ENCODE data around the gene DSE.

DSE gene

DNA sequence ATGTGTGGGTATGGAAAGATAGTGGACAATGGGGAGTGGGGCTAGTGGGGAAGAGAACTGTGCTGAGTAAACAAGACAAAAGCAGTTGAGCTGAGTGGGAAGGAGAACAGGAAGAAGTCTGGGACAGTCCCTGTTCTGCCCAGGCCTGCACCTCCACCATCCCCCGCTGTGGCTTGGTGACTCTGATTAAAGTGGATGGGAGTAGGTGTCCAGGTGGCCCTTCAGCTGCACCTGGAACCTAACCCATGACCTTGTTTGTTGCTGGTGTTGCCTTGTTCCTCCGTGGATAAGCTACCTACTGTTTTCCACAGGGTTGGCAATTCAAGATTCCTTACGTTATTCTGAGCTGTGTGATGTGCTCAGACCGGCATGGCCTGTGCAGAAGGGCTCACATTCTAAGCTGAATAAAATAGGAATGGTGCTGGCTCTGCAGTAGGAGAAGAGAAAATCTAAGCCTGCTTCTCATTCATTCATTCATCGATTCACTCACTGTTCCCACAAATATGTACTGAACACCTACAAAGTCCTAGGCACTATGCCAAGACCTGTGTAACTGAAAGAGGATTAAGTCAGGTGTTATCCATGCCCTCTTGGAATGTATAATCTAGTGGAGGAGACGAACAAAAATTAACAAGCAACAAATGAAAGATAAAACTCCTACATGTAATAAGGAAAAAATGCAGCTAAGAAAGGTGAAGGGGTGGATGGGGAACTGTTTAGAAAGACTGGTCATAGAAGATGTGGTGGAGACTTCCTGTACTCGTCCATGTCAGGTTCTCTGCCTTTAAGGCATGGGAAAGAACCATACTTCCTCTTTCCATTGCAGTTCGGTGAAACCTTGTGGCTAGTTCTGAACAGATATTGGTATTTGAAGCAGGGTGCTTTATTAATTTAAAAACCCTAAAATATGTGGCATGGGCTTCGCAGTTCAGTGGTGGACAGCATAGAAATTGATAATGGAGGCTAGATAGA lies 80.3 kb downstream of the DSE start:
- DNase-seq, result no peak

DNA sequence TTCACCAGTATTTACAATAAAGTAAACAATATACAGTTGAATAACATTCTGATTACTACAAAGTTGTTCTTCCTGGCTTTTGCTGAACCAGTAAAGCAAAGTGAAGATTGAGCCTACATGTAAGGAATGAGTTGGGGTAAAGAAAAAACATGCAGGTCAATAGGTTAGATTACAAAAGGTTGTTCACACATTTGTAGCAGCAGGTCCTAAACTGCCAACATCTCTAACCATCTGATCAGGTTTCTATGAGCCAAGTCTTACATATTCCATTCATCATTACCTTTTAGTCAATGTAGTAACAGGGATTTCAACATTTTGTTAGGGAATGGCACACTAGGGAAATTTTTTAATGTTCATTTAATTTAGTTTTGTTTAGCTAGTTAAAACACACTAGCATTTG lies 81.2 kb downstream of the DSE start:
- no peak for DNase-seq

DNA sequence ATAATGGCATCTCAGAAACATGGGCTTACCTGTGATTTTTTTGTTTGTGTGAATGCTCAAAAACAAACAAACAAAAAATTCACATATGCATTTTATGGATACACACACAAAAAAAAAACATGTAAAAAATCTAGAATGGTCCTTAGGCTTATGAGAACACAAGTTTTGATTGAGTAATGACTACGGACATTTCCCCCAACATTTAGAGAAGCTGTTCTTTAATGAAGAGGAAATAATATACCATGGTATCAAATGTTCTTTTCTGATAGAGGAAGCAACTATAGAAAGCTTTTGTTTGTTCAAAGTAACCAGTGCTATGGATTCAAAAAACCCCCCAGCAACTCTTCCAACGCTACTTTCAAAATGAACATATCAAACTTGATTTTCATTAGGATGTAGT lies 81.8 kb downstream of the DSE start:
- DNase-seq, result no peak

DNA sequence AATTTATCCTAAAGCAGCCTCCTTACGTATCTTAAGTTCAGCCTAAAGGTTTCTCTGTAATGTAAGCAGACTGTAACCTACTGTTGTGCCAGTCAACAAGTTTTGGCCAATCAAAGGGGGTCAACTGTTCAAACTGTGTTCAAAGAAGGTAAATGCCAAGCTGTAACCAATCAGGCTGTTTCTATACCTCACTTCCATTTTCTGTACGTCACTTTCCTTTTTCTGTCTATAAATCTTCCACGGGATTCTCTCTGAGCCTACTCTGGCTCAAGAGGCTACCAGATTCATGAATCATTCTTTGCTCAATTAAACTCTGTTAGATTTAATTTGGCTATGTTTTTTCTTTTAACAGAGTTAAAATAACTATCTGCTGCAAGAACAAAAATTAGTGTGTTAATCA lies 85.4 kb downstream of the DSE start:
- no peak for DNase-seq

DNA sequence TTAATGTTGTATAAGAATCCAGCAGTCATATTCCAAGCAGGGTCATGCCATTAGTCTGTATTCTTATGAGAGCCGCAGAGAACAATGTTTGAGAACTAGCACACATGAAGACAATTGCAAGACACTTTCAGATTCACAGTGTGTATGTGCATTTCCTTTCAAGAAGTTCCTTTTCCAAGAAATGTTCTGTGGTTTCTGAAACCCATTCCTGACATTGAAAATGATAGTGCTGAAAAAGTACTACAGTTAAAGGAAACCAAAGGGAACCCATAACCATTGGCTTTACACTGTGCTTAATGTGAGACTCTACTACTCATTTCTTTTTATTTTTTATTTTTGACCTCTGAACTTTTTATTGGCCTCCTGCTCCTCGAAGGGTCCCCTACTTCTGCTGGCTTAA lies 86.2 kb downstream of the DSE start:
- no peak for DNase-seq

DNA sequence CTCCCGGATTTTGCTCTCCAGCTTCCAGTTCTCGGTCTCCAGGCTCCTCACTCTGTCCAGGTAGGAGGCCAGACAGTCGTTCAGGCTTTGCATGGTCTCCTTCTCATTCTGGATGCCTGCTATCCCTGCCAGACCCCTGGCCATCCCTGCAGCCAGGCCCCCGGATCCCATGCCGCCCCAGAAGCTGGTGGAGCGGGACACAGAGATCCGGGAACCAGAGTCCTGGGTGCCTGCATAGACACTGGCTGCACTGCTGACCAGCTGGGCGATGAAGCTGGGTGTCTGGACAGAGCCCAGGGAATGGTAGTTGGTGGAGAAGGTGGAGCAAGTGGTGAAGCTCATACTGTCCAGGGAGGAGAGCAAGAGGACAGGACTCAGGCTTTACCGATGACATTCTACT lies 87.5 kb downstream of the DSE start:
- no peak for DNase-seq

DNA sequence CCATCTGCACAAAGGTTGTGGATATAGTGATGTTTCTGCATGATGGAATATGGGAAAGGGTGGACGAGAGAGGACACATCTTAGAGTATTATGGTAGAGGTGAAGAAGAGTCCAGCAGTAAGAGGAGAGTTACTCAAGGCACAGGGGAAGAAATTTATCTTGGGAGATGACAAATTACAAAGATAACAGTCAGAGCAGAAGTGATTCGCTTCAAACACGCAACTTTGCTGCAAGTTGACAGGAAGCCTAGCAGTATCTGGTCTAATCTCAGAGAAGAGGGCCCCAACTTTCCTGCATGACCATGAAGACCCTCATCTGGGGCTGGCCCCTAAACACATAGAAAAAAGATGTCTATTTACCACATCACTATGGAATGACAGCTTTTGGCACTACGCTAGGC lies 89.2 kb downstream of the DSE start:
- DNase-seq, result no peak

DNA sequence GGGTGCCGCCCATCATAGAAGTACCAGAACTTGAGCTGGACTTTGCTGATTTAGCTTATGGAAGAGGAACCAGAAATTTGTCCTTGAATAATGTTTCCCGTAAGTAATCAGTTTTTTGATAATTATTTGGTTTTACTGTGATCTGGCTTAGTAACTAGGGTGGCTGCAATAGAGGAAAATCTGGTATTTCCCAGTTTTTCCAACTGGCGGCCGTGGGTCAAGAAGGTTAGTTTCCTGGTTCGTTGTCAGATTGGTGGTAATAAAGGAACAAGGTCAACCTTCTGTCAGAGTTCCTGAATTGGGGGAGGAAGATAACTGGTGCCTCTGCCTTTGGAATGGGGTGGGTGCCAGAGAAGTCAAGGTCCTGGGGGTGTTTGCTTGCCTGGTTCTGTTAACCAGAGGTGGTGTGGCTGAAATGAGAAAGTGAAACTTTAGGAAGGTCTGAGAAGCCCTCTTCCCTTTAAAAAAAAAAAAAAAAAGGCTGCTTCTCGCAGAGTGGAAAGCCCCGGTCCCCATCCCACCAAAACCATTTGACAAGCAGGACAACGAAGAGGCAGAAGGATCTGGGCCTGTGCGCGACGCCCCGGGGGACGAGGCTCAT lies 90.7 kb downstream of the DSE start, which contains the start of gene CALHM6:
CALHM6 (plus strand) TSS at position 45 of the 601 bp plus-strand sequence; CDS start at position 600, 555 bp downstream.
- no peak for DNase-seq

DNA sequence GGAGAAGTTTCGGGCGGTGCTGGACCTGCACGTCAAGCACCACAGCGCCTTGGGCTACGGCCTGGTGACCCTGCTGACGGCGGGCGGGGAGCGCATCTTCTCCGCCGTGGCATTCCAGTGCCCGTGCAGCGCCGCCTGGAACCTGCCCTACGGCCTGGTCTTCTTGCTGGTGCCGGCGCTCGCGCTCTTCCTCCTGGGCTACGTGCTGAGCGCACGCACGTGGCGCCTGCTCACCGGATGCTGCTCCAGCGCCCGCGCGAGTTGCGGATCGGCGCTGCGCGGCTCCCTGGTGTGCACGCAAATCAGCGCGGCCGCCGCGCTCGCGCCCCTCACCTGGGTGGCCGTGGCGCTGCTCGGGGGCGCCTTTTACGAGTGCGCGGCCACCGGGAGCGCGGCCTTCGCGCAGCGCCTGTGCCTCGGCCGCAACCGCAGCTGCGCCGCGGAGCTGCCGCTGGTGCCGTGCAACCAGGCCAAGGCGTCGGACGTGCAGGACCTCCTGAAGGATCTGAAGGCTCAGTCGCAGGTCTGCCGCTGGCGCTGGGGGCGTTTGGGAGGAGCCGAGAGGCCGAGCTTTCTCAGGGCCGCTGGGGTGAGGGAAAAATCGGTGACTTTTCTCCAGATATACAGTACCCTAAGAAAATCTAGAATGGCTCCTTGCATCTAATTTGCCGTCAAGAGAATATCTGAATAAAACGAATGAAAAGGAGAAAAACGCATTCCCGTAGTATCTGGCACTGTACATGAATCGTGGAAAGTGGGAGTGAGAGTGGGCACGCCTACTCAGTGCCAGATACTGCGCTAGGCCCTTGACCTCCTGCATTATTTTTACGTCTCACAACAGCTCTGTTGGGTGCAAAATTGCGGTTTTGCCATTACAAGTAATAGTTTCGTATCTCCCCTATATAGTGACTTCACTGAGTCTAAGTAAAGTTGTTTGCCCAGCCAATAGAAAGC lies 91.5 kb downstream of the DSE start:
- DNase-seq, result peak; percentile 23

DNA sequence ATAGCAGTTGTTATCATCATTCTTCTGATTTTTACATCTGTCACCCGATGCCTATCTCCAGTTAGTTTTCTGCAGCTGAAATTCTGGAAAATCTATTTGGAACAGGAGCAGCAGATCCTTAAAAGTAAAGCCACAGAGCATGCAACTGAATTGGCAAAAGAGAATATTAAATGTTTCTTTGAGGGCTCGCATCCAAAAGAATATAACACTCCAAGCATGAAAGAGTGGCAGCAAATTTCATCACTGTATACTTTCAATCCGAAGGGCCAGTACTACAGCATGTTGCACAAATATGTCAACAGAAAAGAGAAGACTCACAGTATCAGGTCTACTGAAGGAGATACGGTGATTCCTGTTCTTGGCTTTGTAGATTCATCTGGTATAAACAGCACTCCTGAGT lies 92.6 kb downstream of the DSE start:
- no peak for DNase-seq

DNA sequence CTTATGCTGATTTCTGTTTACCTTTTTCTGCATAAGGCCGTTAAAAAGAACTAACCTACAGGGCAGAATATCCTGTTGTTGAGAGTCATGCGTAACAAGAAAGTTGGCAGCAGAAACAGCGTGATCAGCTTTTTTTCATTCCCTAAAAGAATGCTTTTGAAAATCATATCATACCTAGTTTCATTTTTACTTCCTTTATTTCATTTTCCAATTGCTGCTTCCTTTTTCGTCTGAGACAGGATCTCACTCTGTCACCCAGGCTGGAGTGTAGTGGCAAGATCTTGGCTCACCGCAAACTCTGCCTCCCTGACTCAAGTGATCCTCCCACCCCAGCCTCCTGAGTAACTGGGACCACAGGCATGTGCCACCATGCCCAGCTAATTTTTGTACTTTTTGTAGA lies 94.5 kb downstream of the DSE start:
- no peak for DNase-seq

DNA sequence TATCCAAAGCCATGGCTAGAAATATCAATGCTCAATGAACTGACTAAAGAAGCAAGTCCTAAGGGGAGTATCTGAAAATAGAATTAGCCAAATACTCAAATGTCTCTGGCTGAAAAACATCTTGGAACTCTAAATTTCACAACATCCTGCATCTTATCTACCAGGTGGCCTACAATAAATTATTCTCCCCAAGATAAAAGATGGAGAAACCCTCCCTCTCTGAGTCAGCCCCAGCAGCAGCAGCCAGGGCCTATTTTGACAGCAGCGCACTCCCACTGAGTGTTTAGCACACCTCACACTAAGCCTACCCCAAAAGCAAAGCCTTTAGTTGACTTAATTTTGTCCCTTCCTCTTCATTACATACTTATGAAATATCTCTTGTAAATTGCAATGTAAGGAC lies 96.3 kb downstream of the DSE start:
- DNase-seq, result no peak

DNA sequence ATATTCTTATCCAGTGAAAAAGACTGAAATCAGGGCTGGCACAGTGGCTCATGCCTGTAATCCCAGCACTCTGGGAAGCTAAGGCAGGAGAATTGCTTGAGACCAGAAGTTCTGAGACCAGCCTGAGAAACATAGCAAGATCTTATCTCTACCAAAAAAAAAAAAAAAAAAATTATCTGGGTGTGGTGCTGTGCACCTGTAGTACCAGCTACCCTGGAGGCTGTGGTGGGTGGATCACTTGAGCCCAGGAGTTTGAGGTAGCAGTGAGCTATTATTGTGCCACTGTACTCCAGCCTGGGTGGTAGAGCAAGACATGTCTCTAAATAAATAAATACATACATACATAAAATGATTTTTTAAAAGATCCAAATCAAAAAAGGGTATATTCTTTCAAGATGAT lies 96.8 kb downstream of the DSE start:
- no peak for DNase-seq

DNA sequence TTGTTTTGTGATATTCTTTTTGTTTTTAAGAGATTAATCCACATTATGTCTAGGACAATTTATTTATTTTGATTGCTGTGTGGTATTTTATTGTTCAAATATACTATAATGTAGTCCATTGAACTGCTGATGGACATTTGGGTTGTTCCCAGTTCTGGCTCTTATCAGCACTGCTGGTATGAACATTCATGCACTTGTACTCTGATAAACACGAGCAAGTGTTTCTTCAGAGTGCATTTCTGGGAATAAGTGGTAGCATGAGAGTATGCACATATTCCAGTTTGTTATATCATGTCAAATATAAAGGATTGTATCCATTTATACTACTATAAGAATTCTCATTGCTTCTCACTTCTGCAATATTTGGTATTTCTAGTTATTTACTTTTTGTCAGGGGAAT lies 97.5 kb downstream of the DSE start:
- no peak for DNase-seq

DNA sequence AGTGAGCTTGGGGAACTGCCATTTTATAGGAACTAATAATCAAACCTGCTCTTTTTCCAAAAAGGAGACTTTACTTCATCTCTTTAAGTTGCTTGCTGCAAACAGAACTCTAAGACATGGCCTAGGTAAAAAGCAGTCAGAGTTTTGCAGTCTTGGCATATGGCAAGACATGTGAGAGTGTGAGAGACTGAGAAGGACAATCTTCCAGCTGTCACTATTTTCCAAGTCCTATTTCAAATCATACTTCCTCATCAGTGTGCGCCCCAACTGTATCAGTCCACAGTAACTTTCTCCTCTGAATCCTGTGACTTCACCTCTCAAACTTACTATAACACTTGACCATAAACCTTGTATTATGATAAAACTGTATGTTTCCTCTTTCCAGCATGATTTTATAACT lies 100.8 kb downstream of the DSE start:
- DNase-seq, result no peak

DNA sequence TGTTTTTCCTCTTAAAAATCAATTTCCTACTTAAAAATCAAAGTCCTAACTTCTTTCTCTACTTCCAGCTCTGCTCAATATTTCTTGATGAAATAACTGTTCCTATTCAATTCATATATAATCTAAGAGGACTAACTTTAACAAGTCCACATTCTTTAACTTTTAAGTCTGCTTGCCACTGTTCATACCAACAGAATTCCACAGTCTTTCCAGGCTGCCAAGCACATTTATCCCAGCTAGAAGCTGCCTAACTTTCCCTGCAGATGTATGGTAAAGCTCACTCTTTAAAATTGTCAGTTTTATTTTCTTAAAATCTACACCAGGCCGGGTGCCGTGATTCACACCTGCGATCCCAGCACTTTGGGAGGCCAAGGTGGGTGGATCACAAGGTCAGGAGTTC lies 102.0 kb downstream of the DSE start:
- DNase-seq, result no peak

DNA sequence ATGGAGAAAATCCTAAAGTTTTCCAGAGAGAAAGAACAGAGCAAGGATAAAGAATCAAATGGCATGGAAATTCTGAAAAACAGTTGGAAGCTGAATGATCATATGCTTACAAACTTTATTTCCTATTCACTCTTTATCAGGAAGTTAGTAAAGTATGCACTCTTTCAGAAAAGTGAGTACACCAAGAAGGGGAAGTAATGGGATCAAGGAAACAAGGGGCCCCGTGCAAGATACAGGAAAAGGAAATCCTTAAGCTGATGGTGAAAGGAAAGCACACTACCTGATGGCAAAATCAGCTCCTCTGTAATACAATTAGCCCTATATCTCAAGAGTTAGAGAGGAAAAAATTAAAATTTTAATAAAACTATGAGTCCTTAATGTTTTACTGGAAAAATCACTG lies 104.4 kb downstream of the DSE start:
- no peak for DNase-seq

DNA sequence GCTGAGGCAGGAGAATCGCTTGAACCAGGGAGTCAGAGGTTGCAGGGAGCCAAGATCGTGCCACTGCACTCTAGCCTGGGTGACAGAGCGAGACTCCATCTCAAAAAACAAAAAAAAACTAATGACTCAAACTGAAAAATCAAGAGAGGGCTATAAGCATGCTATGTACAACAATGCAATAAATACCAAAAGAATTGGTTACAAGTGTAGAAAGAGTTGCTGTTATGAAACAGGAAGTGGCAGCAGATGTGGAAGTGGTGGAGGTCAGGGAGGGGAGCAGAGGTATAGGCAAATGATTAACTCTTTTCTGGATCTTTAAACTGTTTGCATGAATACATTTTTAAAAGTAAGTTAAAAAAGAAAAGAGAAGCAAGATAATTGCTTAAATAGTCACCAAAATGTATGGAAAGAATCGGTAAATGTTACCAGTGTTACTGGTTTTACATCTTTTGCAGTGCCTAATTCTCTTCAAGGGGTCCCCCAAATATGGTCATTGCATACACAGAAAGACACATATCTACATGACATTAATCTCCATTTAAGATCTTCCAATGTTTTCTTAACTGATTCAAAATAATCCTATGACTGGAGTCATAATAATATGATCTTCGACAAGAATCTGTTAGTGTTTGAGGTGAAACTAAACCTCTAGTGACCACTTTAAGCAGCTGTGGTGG lies 105.4 kb downstream of the DSE start:
- no peak for DNase-seq

DNA sequence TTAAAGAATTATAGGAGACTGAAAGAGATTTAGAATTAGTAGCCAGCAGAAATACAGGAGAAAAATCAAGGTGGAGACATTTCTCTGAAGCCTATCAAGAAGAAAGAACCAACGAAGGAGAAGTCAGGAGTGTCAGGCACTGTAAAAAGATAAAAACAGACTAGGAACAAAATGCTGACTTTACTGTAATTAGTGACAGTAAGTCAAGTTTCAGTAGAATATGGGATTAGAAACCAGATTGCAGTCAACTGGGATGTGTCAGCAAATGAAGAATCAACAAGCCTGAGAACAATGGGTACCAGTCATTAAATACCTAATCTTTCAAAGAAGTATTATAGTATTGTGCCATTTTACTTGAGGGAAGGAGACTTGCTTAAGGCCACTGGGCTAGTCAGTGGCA lies 112.0 kb downstream of the DSE start:
- DNase-seq, result no peak

DNA sequence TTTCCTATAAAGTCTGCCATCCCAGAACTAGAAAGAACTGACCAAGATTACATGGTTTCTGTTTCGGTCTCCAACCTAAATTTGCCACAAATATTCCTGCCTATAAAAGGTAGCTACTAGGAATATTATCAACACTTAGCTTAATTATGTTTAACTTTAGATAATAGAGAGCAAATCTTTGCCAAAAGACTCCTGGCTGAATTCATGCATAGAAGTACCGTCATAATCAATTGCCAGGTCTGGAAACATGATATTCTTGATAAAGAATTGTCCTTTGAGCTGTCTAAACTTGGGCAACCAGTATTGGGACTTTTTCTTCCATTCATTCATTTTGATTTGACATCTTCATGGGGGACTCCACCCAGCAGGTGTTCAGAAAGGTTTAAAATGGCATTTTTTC lies 112.9 kb downstream of the DSE start:
- no peak for DNase-seq

DNA sequence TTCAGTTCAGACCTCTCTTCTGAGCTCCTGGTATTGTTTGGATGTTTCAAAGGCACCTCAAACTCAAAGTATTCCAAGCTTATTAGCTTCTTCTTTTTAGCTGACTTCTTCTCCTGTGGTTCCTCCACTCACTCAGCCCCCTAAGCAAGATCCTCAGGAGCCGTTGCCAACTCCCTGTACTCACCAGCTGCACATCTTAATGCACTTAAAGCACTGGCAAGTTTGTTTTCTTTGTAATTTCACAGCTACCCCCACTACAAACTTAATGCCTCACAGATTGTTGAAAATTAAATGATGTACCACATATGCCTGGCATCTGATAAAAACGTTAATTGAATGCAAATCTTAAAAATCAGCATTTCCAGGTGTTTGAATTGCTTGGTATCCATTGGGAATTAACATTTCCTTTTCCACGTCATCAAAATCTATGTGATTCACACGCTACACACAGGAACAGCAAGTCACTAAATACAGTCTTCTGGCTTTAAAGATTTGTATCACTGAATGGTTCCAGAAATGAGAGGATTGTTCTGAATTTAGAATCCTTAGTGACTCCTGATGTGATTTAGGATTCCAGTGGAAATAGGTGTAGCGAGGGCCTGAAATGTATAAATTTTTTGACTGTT lies 114.9 kb downstream of the DSE start:
- no peak for DNase-seq

DNA sequence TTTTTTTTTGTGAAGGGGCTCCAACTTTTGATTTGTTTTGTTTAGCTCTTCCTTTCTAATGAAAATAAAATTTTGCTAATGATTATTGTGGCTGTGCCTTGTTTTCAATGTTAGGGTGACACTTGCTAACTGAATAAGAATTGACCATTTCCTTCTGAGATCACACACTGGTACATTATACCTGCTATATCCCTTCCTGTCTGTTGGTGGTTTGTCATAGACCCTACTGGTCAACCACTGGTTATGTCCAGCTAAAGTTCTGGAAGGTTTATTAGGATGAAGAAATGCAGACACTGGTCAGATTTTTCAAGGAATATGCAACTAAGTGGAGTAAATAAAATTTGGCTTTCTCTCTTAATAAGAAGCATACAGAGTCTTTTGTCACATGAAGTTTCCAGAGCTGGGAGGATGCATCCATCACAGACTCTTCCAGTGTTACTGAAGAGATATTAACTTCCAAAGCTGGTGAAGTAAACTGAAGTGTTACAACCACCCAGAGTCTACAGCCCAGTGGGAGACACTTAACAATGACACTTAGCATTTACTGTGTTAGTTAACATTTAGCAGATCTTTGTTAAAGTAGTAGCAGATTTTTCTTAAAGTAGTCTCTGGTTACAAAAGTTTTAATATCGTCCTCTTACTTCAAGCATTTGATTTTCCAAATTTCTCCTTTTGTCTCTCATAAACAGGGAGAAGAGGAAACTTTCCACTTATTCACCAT lies 121.0 kb downstream of the DSE start:
- DNase-seq, result no peak

Data from activated CD4-positive, alpha-beta T cell treated with anti-CD3 and anti-CD28 coated beads, Interleukin-2, amount 50 U/mL, for 1 hour (primary cell).